GM21367 (cell line): ENCODE measurements around the gene RASSF4.
A peak's percentile ranks its signal among the peaks of the same experiment; 100 is the strongest.

Source experiments
- ATAC-seq: cut with Tn5 transposase; IDR thresholded peaks from one replicate; pipeline ENCODE4 v1.9.1; 2021; ENCODE audit not compliant: unreplicated experiment

RASSF4 gene

DNA sequence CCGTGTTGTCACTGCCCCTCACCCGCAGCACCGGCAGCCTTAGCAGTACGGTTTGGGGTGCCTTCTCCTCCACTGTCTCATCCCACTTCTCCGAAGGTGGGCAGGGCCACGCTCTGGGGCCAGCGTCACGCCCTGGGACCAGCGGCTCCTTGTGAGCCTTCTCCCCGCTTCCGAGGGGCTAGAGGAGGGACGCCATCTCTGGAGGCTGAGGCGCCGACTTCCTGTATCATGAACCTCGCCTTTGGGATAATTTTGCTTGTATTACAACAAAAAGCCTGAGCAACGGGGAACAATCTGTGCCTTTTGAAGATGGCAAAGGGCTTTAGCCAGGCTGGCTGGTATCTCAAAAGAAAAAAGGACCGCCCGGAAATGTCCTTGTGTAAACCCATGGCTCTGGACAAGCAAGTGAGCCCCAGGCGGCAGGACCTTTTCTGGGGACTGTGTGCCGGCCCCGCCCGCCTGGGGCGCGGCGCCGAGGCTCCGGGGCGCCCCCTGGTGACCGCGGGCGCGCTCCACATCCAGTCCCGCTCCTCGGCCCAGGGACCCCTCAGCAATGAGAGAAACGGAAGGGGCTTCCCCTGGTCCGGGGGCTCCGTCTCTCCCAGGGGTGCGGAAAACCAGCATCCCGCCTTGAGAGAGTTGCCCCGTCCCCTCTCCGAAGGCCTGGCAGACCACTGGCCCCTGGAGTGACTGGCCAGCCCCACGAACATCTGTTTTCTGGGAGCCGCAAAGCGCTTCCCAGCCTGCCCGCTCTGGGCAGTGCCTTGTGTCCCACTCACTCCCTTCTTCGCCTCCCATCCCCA lies 15.2 kb downstream of the RASSF4 start:
- peak; percentile 69 for ATAC-seq

DNA sequence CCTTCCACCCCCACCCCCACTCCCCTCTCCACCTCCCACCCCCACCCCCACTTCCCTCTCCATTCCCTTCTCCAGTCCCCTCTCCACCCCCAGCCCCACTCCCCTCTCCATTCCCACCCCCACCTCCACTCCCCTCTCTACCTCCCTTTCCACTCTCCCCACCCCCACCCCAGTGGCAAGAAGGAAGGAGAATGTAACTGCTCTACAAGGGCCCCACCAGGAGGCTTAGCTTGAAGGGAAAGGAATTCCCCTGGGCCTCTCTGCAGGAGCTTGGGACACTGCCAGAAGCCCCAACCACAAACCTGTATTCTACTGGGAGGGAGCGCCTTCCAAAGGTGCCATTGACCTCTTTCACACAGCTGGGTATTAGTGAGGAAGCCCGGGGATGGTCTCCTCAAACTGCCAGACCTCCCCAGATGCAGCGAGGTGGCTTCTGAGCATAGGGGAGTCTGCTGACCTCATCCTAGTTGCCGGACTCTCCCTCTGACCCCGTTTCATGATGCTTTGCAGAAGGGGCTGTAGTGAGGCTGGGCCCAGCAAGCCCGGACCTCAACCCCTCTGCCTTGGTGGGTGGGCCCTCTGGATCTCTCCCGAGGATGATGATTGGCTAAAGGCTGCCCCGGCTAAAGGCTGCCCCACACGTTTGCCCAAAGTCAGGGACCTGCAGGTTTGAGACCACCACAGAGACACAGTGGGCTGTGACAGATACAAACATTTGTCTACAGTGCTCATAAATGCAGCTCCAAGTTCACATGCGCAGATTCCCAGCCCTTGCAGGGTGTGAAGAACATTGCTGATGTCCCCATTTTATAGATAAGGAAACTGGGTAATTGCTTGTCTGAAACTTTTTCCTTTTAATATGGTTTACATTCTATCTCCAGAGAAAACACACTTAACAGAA lies 16.1 kb downstream of the RASSF4 start:
- no peak for ATAC-seq

DNA sequence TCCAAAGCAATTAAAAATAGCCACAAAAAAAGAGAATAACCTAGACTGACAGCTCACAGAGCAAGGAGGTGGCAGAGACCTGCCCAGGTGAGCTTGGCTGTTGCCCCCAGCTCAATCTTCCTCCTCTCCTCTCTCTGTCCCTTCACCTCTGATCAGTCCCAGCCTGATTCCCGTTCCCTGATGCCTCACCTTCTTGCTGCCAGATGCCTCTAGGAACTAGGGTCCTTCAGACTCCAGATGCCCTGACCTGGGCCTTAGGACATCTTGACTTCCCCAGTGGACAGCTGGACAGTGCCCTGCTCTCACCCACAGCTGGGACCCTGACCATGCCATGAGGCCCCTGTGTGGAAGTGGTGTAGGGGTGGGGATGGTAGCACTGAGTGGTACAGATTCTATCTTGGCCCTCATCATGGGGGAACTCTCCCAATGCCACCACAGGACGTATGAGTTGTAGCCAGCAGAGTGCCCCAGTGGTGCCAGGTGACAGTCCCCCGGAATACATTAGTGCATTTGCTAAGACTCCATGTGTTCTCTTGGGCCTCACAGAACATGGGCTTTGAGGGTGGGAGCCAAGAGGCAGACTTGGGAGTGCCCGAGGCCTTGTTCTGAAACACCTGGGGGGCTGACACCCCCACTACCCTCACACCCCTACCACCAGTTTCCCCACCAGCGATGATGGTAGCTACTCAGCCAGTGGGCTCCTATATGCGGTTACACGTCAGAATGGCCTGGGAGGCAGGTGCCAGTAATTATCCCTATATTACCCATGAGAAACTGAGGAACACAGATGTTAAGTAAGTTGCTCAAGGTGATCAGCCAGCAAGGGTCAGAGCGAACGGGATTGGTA lies 17.0 kb downstream of the RASSF4 start:
- ATAC-seq: no peak

DNA sequence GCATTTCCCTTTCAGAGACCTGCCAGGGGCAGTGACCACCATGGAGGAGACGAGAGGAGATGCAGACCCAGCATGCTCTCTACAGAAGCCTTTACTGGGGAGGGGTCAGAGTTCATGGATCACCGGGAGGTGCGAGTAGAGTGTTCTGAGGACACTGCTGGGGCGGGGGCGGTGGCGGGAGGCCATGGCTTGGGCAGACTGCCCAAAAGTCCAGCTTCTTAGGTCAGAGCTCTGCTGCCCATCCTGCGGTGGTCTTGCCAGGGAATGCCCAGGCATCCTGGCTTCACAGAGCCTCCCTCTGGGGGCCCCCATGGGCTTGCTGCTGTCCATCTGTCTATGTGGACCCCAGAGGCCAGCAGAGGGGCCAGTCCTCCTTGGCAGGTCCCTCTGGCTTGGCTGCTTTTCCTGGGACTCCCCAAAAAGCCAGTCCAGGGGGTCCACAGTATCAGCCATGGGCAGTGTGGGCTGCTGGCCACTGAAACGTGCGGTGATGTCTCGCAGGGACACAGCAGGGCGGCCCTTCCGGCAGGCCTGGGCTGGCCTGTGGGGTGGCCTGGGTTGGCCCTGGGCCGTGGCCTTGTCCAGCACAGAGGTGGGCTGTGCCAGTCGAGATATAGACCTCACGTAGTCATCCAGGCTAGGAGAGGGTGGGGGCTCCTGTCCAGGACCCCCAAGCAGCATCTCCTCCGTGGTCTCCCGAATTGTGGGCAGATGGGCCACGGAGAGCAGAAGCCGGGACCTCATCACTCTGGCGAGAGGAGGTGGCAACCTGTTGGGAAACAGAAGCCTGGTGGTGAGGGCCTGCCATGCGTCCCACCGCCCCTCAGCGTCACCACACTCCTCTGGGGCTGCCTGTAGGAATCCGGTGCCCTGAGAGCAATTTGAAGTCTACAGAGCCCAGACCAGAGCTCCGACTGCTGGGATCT lies 17.9 kb downstream of the RASSF4 start:
- no peak for ATAC-seq

DNA sequence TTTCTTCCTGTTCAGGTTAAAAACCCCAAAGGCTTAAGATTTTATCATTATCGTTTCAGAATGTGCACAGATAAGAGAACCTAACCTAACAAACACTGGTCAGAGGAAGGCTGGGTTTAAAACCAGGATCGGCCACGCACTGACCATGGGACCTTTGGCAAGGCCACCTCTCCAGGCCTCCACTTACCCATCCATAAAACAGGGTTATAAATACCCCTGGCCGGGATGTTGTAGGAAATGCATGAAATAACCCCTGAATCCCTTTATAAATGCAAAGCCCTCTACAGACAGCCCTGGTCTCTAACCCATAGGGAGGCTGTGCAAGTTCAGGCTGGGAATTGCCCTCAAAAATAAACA lies 18.6 kb downstream of the RASSF4 start:
- ATAC-seq: no peak

DNA sequence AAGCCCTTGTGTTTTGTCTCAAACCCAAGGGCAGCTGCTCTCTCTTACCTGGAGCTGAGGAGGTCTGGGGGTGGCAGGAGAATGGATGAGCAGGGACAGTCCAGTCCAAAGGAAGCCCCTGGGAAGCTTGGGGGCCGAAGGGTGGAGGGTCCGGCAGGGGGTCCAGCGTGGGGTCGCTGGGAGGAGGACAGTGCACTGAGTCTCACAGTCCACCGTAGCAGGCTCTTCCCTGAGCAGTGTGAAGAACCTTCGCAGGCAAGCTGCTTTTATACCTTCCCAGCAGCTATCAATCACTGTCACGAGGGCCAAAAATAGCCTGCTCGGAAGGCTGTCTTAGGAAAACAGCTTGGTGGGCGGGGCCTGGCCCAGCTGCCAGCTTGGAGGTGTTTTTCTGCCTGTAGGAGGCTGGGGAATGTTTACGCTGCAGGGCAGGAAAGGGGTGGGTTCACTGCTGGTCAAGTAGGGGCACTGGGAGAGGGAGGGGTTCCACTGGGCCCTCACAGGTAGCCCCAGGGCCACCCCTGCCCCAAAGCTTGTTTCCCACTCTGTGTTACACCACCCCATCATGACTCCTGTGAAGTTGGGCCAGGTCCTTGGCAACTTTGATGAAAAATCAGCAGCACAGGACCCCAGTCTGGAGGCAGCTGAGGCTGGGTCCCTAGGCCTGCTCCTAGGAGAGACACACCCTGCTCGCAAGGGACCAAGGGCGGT lies 19.1 kb downstream of the RASSF4 start, which contains the start of gene DEPP1:
Gene DEPP1, minus strand, starts transcription at position 240 of the 711 bp plus-strand sequence. CDS start 779 bp downstream, outside the sequence.
- no peak for ATAC-seq

DNA sequence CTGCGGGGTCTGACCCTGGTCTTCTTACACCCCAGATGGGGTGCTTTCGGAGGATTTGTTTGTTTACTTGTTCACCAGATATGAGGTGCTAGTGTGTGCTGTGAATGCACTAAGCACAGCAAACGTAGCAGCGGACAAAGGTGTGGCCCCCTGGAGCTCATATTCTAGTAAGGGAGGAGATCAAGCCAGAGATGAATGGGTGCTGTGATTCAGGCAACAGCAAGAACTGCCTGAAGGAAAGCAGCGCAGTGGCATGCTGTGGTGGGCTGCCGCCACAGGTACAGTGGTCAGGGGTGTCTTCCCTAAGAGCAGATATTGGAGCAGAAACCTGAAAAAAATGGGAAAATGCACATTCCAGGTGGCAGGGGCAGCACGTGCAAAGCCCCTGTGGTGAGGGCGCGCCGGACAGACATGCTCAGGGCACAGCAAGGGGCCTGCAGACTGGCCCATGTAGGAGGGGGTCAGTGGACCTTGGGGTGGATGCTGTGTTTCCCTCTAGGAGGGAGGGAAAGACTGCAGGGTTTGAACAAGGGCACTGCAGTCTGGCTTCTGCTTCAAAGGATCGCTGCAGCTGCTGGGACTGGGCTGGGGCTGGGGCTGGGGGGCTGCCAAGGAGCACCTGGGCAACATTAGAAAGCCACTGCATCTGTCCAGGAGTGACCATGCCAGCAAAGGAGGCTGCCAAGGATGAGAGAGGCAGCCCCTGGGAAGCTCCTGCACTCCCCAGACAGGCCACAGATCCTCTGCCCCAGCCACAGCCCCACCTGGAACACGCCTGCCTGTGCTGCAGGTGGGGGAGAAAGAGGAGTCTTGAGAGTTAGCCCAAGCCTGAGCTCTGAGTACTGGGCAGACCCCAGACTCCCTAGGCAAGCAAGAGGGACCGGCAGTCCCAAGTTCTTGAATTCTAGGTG lies 19.9 kb downstream of the RASSF4 start:
- no peak for ATAC-seq

DNA sequence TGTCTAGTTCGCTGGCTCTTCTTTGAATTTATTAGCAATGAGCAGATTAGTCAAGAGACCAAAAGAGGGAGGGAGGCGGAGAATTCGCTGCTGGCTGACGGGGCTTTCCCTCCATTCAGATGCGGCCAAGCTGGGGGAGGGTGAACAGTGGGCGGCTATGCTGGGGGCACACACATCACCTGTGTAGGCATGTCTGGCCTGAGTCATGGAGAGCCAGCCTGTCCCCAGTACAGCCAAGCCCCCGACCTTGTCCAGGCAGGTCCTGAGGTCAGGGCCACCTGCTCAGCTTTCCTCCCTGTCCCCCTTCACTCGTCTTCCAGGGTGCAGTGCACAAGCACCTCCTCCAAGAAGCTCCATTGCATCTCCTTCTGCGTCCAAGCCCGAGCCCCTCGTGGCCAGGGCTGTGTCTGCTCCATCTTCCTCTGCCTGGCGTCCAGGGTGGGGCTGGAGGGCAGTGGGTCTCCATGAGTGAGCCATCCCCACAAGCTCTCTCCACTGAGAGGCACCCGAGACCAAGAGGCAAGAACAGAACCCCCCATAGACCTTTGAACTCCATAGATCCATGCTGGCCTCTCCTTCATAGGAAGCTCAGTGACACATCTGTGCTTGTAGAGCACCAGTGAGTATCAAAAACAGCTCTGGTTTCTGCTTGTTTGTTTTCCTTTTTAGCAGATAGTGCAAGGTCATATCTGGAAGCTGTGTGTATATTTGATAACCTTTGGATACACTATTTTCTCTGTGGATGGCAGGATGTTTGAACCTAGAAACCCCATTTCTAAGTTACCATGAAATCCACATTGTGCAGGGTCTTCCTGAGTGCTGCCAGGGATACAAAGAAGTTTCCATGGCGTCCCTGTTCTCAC lies 20.9 kb downstream of the RASSF4 start:
- no peak for ATAC-seq

DNA sequence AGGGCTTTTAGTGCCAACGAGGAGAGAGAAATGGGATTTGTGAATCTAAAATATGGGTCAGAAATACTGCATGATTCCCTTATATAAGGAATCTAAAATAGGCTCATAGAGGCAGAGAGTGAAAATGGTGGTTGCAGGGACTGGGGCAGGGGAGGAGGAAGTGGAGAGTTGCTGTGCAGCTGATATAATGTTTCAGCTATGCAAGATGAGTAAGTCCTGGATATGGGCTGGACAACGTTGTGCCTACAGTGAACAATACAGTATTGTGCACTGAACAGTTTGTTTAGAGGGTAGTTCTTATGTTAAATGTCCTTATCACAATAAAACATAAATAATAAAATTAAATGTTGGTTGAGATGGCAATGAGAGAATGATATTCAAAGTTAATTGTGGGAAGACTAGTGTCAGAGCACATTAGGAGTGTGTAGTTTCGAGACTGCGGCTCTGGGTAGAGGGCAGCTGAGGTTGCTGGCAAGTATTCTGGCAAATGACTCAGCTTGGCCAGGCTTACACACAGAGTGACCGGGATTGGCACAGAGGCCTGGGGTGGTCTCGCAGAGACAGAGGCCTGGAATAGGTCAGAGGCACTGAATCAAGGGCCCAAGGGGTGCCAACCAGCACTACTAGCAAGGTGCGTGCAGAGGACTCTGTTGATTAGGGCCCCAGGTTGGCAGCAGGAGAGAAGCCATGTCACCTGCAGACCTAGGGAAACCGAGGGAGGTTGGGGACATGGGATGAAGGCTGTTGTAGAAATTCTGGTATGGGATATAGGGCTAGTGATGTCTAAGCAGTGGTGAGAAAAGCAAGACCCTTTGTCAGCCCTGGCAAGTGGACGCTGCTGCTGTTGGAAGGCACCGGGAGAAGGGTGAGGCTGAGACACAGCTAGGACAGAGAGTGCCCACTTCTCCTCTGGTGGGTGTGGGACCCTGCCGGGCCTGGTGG lies 21.8 kb downstream of the RASSF4 start:
- ATAC-seq: no peak

DNA sequence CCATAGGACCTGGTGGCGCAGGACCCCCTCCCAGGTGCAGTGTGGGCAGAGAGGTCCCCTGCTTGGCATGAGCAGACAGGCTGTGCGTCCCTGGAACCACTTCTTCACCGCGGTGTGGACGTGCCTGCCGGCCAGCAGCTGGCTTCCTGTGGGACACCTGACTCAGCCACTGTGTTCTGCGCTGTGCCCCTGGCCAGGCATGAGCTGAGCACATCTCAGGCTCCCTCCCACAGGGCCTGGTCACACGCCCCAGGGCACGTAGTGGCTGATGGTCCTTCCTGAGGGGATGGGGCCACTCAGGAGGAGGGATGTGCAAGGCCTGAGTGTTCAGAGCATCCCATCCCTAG lies 22.5 kb downstream of the RASSF4 start:
- ATAC-seq: no peak

DNA sequence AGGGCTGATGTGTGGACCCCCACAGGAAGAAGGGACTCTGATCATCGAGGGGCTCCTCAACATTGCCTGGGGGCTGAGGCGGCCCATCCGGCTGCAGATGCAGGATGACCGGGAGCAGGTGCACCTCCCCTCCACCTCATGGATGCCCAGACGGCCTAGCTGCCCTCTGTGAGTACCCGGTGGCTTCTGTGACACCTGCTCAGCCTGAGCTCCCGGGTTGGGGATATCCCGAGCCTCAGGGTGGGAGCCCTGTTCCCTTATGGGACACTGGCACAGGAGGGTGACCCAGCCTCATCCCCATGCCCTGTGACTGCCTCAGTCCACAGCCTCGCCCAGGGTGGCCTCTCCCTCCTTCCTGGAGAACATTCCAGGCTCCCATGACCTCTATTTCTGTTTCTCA lies 22.9 kb downstream of the RASSF4 start:
- no peak for ATAC-seq

DNA sequence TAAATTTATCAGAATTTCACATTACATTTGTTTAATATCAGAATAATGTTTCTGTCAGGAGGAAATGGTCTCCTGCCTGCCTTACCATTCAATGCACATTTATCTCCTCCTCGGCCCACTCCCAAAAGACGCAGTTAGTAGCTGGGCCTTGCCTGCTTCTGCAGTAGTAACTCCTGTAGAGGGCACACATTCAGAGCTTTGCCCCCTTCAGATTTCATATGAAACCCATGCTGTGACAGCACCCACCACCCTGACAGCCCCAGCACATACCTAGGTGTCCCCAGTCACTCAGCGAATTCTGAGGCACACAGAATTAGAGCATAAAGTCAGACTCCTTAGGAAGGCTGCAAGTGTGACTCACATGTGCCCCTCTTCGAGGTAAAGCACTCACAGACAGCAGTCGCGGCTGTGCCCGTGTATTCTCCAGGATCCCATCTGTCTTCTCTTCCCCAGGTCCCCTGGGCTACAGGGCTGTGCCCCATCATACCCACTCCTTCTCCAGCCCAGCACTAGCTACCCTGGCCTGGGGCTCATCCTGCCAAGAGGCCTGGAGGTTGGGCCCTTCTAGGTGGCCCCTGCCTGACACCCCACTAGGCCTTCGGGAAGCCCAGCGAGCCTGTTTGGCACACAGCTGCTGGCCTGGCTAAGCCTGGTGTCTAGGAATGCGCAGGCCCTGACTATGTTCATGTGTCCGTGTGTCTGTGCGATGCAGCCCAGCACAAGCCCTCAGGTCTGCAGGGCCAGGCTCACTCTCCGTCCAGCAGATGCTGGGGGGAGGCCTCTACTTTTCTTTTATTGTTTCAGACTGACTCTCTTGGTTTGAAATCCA lies 23.7 kb downstream of the RASSF4 start:
- no peak for ATAC-seq

DNA sequence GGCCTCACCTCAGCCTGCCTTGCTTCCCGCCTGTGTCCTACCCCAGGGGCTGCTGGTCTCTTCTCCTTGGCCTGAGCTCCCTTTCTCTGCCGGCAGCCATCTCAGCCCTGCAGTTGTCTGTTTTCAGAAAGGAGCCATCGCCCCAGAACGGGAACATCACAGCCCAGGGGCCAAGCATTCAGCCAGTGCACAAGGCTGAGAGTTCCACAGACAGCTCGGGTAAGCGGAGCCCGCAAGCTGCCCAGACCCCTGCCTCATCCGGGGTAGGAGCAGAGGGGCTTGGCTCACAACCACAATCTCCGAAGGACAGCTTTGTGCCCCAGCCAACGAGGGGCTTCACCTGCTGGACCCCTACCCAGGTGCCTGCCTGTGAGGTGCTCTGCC lies 24.3 kb downstream of the RASSF4 start:
- no peak for ATAC-seq

DNA sequence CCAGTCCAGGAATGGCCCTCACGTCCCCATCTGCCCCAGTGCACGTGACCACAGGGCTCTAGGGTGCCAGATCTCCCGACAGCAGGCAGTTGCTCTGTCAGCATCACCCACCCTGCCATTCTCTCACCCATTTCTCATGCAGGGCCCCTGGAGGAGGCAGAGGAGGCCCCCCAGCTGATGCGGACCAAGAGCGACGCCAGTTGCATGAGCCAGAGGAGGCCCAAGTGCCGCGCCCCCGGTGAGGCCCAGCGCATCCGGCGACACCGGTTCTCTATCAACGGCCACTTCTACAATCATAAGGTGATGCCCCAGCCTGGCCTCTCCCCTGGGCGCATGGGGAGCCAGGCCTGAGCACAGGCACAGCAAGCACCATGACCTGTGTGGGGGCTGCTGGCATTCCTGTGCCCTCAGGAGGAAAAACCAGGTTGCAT lies 25.1 kb downstream of the RASSF4 start:
- ATAC-seq: no peak

DNA sequence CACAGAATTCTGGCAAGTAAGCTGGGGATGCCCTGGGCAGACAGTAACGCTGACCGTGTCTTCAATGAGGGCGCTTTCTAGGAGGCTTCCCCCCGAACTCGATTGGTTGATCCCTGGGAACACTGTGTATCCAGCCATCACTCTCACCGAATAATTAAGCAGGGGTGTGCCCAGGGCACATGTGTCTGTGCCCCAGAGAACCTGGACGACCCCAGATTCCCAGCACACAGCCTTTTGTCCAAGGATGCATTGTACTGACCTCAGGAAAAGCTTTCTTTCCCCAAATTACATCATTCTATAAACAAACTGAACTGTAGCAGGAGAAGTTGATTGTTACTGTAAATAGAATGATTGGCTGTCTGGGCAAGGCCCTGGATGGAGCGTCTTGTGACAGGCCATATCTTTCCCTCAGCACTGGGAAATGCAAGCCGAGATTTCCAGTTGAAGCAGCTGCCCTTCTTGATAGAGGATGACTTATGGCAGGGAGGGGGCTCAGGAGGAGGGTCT lies 25.6 kb downstream of the RASSF4 start:
- ATAC-seq: no peak
